Glutamatergic neuron (in vitro differentiated cells): ENCODE data around the gene GFPT2. TPM values are rescaled to one million over a fixed set of nuclear protein-coding genes. Genes with fewer than 3 reads are reported as not detected.

Experiments used
- DNase-seq: peaks from one replicate; pipeline ENCODE4 v3.0.0; 2022
- H3K27ac Mint-ChIP-seq: one replicate; pipeline ENCODE4 v1.8.0; 2020; ENCODE audit warnings: mild to moderate bottlenecking, mixed read lengths, inconsistent platforms; ENCODE audit not compliant: unreplicated experiment
- H3K27me3 Mint-ChIP-seq: one replicate; pipeline ENCODE4 v1.8.0; 2020; ENCODE audit warnings: mild to moderate bottlenecking, moderate library complexity, mixed read lengths, inconsistent platforms; ENCODE audit not compliant: unreplicated experiment
- H3K36me3 Mint-ChIP-seq: one replicate; pipeline ENCODE4 v1.8.0; 2020; ENCODE audit warnings: mild to moderate bottlenecking, mixed read lengths, inconsistent platforms; ENCODE audit not compliant: unreplicated experiment
- H3K4me1 Mint-ChIP-seq: one replicate; pipeline ENCODE4 v1.8.0; 2020; ENCODE audit warnings: mild to moderate bottlenecking, low read depth, mixed read lengths, inconsistent platforms; ENCODE audit not compliant: unreplicated experiment
- H3K4me3 Mint-ChIP-seq: one replicate; pipeline ENCODE4 v1.8.0; 2020; ENCODE audit warnings: mild to moderate bottlenecking, mixed read lengths, inconsistent platforms; ENCODE audit not compliant: unreplicated experiment
- H3K9me3 Mint-ChIP-seq: one replicate; pipeline ENCODE4 v1.8.0; 2020; ENCODE audit warnings: mild to moderate bottlenecking, moderate library complexity, mixed read lengths, inconsistent platforms; ENCODE audit not compliant: unreplicated experiment
- CTCF ChIP-seq: fragments of 200-600 bp; sonication (generic); IDR thresholded peaks from one replicate; pipeline ENCODE4 v1.5.0; 2021; ENCODE audit not compliant: partially characterized antibody, unreplicated experiment
- total RNA-seq: library from RNA; stranded (reverse); fragmentation: NEBNext Ultra II Directional; extraction: Animal tissue kit (Norgen Biotek cat#: 25700); gene quantifications from one replicate; pipeline ENCODE4 v1.2.1, GENCODE V29; 2021; ENCODE audit not compliant: unreplicated experiment

GFPT2 gene
- total RNA-seq, 1 donor from 2014 or later = 11.6 TPM

- no peak for TF ChIP-seq CTCF
These were observed 30.0 kb downstream of the GFPT2 start for GRCh38 chr5:180323160-180323559.

GRCh38 chr5:180318456-180319089, 34.6 kb downstream of the GFPT2 start:
- Mint-ChIP-seq H3K4me3 (no peak overlapping the region), H3K9me3 (no peaks in the 10 kb centered on the region), H3K27me3 (peaks cover 7% of the 10 kb centered on the region), H3K36me3 (peaks cover 10% of the 10 kb centered on the region), H3K27ac (no peak overlapping the region), H3K4me1 (peaks cover 9% of the 10 kb centered on the region)
- no peak for TF ChIP-seq CTCF
- no peak for DNase-seq

More at GRCh38 chr5:180323160-180323559, 30.0 kb downstream of the GFPT2 start:
- H3K36me3 Mint-ChIP-seq = peaks cover 10% of the 10 kb centered on the region
- H3K4me1 Mint-ChIP-seq = peaks cover 11% of the 10 kb centered on the region
- no peak for DNase-seq
- H3K27ac Mint-ChIP-seq = no peak overlapping the region
- no peaks in the 10 kb centered on the region for H3K9me3 Mint-ChIP-seq
- peaks cover 4% of the 10 kb centered on the region for H3K27me3 Mint-ChIP-seq
- H3K4me3 Mint-ChIP-seq = no peak overlapping the region

GRCh38 chr5:180316586-180316985, 36.5 kb downstream of the GFPT2 start:
- H3K36me3 Mint-ChIP-seq = peaks cover 12% of the 10 kb centered on the region

GRCh38 chr5:180315762-180316212, 37.3 kb downstream of the GFPT2 start:
- Mint-ChIP-seq H3K27me3 (peaks cover 8% of the 10 kb centered on the region), H3K9me3 (no peaks in the 10 kb centered on the region), H3K36me3 (peaks cover 16% of the 10 kb centered on the region), H3K4me3 (no peak overlapping the region), H3K27ac (no peak overlapping the region), H3K4me1 (peaks cover 6% of the 10 kb centered on the region)
- TF ChIP-seq CTCF = peak; percentile 91
- peak; percentile 80 for DNase-seq

More at GRCh38 chr5:180316586-180316985, 36.5 kb downstream of the GFPT2 start:
- no peak overlapping the region for H3K27ac Mint-ChIP-seq
- no peak overlapping the region for H3K4me3 Mint-ChIP-seq
- TF ChIP-seq CTCF = no peak
- peaks cover 8% of the 10 kb centered on the region for H3K27me3 Mint-ChIP-seq
- H3K9me3 Mint-ChIP-seq = no peaks in the 10 kb centered on the region
- no peak for DNase-seq
- H3K4me1 Mint-ChIP-seq = peaks cover 6% of the 10 kb centered on the region
